DMS 273 (cell line): ENCODE results near the gene IL17D.
"Not testable (repeated sequence)": the region's sequence is repeated elsewhere in the genome, so short reads cannot be mapped to it uniquely, and the experiment has no call there.

ENCODE experiments used
- DNase-seq: peaks from one replicate; lab custom pipeline; 2025; ENCODE audit not compliant: unreplicated experiment; lab: John Stamatoyannopoulos, UW

IL17D gene

GRCh38 chr13:20717581-20718542, 14.4 kb downstream of the IL17D start:
- DNase-seq = no peak

- DNase-seq = no peak
Measured at GRCh38 chr13:20718958-20719566, 15.6 kb downstream of the IL17D start.

- DNase-seq = no peak
Measured at GRCh38 chr13:20719783-20720182, 16.3 kb downstream of the IL17D start.

GRCh38 chr13:20720499-20720898, 17.0 kb downstream of the IL17D start:
- no peak for DNase-seq

GRCh38 chr13:20721058-20721453, 17.6 kb downstream of the IL17D start:
- no peak for DNase-seq

- peak; percentile 64 for DNase-seq
Measured at GRCh38 chr13:20721454-20722357, 18.2 kb downstream of the IL17D start.

GRCh38 chr13:20727856-20728255, 24.4 kb downstream of the IL17D start:
- DNase-seq = no peak

- no peak for DNase-seq
Measured at GRCh38 chr13:20728579-20729311, 25.2 kb downstream of the IL17D start.

GRCh38 chr13:20729633-20730585, 26.4 kb downstream of the IL17D start:
- no peak for DNase-seq

- DNase-seq = no peak
Measured at GRCh38 chr13:20738616-20739015, 35.1 kb downstream of the IL17D start.

GRCh38 chr13:20740021-20740420, 36.5 kb downstream of the IL17D start:
- no peak for DNase-seq

- DNase-seq = not testable (repeated sequence)
Measured at GRCh38 chr13:20743830-20744404, 40.4 kb downstream of the IL17D start.

- no peak for DNase-seq
Measured at GRCh38 chr13:20749377-20749776, 45.9 kb downstream of the IL17D start.

- no peak for DNase-seq
Measured at GRCh38 chr13:20754009-20754408, 50.5 kb downstream of the IL17D start.

GRCh38 chr13:20760872-20761271, 57.4 kb downstream of the IL17D start:
- DNase-seq = no peak

GRCh38 chr13:20767309-20767943, 63.9 kb downstream of the IL17D start:
- no peak for DNase-seq

GRCh38 chr13:20769091-20769490, 65.6 kb downstream of the IL17D start:
- DNase-seq = no peak

- DNase-seq = no peak
Measured at GRCh38 chr13:20769834-20770233, 66.3 kb downstream of the IL17D start.
